Stimulated activated CD4-positive, alpha-beta T cell treated with anti-CD3 and anti-CD28 coated beads, Interleukin-4, amount 100 ng/mL, for 24 hours (primary cell): ENCODE results near the gene SRD5A3.
A peak's percentile ranks its signal among the peaks of the same experiment; 100 is the strongest.

ENCODE experiments used
- DNase-seq: peaks from one replicate; pipeline ENCODE4 v3.0.0-alpha.2; 2020

Gene SRD5A3

DNA sequence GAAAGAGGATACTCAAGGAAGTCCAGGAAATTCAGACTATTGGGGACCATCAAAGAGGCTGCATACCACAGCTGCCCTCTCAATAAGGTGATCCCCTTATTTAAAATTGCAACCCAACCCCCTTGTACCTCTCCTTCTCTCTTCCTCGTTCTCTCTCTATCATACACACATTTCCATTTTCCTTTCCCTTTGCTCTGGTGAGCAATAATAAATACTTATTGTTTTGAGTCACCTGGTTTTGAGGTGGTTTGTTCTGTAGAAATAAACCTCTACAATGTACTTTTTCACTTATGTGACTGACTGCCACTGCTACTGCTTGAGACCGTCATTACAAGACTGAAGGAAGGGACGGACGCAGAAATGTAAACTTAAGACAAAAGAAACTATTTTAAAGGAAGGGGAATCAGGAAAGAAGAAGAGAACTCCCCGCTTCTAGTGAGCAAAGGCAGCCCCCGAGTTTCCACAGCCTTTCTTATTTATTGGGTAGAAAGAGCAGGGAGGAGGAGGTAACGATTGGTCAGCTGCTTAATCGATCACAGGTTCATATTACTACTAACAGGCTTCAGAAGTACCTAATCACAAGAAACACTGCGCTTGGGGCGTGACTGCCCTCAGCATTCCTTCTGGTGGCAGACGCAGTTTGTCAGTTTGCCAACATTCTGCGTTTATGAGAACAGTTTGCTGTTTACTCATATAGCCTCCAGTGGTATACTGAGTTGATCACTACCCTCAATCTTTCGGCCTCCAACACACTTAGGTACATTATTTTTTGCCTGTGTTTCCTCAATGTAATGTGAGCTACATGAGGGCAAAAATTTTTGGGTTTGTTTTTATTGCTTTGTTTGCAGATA, 32.8 kb downstream of the SRD5A3 start:
- no peak for DNase-seq

DNA sequence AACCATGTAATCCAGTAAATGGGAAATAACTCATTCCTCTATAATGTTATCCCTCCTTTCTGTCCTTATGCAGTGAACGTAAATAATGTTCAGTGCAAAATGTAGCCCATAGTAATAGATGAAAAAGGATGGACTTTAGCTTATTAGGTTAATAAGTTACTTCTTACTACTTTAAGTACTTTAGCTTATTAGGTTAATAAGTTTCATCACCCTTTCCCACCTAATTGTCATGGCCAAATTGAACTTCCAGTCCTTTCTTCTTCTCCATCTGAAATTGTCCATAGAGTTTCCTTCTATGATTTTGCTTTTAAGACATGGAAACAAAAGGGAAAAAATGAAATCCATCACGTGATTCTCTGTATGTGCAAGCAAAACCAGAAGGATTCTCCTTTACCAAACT, 34.5 kb downstream of the SRD5A3 start:
- DNase-seq = no peak

DNA sequence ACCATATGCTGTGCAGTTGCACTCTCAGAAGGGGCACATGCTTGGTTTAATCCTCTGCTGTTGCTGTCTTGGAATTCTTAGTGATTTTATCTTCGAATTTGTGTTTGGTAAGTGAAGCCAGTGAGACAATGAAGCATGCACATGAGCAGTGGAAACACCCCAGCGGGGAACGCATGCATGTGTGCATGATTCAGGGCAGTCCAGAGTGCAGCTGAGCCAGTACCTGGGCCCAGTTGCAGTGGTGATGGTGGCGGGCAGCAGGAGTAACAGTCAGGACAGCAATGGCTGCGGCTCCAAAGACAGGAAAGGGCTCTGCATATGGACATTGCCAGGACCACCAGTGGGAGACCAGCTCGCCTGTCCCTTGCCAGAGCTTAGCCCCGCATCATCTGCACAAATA, 35.5 kb downstream of the SRD5A3 start:
- no peak for DNase-seq

DNA sequence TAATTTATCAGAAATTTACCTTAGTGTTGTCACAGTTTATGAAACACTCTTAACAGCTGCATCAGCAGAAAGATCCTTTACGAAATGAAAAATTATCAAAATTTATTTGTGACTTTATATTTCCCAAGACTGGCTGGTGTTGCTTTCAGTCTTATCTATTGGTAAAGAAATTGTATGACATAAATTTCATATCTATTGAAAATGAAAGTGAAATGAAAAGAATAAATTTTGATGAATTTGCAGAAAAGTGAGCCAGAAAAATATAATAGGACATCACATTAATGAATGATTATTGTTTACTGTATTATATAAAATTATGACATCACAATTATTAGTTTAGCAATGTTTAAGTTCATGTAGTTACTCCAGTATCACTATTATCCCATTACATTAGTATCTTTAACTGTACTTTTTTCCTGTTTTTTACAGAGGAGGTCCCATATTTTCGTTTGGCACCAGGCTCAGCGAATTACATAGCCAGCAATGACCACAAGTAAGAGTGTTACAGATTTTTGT, 36.5 kb downstream of the SRD5A3 start:
- DNase-seq = no peak

DNA sequence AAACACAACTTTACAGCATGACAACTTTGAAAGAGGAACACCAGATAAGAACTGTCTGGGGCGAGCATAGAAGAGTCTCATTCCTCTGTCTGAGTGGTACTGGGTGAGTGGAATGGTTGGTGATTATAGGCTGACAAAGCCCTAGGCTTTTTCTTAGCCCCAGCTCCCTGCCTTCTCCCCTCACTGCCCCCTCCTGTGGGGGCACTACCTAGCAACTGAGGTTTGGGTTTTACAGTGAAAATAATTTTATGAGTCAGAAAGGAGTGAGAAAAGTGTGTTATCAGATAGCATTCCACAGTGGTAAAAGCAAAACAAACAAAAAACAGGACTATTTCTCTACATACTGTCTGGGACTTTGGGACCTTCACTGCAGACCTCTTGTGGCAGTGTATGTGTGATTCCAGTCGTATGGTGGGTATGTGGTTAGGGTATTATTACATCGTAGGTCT, 39.2 kb downstream of the SRD5A3 start:
- no peak for DNase-seq

DNA sequence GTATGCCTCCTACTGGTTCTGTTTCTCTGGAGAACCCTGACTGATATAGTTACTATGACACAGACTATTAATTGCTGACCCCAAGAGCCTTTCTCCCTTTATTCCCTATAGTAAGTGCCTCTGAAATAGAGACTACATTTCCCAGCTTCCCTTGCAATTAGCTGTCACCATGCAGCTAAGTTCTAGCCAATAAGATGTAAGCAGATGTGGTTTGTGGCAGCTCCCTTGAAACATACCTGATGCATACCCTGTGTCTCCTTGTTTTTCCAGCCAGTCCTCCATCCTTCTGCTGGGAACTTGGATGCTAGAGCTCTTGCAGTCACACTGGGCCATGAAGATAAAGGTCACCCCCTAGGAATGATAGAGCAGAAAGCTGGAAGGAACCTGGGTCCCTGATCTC, 40.0 kb downstream of the SRD5A3 start:
- DNase-seq = no peak

DNA sequence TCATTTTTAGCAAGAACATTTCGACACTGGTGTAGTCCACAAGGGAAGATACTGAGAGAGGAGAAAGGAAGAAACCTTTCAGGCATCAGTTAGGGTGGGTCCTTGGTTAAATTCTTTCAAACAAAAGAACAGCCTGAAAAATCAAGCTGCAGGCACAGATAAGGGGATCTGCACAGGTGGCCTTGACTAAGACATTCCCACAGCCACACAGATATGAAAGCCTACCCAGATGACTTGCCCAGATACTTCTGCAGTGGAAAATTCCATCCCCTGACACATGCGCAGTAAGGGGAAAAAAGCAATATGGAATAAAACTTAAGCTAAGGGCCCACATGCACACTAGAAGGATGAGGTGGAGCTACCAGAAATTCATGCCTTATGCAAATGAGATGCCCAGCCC, 40.8 kb downstream of the SRD5A3 start:
- no peak for DNase-seq

DNA sequence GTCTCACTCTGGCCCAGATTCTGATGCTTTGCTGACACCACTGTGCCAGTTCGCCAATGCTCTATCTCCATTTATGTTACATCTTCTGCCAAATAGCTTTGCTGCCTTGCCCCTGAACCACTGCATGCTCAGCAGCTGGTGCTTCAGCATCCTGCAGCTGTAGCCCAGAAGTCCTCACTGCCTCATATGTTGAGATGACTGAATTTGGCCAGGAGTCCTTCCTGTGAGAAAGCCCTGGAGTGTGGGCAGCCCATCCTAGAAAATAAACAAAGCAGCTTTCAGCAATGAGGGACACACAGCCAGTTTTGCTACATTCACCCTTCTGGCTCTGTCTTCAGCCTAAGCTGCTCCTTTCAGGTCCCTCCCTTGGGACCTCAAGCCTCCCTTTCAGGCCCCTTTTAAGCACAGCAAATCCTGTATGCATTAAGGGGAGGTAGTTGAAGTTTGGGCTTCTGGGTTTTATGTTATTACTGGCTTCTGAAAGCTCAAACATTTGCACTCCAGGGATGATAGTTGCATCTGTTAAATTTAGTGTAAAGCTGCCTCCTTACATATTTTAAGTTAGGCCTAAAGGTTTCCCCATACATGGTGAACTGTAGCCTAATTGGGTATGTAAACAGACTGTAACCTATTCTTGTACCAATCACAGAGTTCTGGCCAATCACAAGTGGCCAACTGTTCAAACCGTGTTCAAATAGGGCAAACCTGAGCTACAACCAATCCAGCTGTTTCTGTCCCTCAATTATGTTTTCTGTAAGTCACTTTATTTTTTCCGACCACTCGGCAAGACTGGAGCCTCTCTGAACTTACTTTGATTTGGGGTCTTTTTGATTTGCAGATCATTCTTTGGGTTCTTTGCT, 47.6 kb downstream of the SRD5A3 start:
- no peak for DNase-seq

DNA sequence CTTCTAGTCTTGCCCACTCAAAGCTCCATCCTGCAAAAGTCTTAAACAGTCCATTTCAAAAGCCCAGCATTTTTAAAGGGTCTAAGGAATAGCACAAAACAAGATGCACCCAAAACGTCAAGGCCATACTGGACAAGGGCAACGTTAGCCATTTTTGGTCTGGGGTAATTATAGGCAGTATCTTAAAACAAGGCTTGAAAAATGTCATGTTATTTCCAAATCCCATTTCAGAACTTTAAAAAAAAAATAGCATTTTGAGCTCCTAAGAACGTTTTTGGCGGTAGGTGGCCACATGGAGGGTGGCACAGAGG, 49.1 kb downstream of the SRD5A3 start:
- DNase-seq = no peak

DNA sequence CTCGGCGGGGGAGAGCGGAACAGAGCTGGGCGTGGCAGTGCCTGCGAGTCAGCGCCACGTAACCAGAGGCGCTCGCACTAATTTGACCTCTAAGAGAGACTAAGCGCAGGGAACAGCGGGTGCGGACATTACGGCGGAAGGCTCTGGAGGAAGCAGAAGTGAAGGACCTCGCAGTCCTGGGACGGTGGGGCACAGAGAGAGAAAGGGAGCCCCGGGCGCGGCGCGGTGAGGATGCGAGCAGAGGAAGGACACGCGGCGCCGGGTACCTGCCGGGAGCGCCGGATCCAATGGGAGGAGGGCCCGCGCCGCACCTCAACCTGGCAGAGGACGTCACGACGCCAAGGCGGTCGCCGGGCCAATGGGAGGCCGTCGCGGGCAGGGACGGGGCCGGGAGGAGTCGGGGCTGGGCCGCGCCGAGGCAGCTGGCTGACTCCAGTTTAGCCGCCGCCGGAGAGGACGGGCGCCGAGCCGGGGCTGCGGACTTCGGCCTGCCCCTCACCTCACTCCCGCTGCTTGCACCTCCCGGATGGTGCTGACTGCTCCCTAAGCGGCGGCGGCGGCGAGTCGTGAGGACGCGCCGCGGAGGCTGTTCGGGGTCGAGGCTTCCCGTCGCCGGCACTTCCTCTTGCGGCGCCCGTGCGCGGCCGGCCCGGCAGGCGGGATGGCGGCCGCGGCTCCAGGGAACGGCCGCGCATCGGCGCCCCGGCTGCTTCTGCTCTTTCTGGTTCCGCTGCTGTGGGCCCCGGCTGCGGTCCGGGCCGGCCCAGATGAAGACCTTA, 49.7 kb downstream of the SRD5A3 start, which contains the start of gene TMEM165:
TSS of gene TMEM165 (plus strand) at position 429 of the 779 bp plus-strand sequence. CDS start at position 662, 233 bp downstream.
- DNase-seq = peak; percentile 89

DNA sequence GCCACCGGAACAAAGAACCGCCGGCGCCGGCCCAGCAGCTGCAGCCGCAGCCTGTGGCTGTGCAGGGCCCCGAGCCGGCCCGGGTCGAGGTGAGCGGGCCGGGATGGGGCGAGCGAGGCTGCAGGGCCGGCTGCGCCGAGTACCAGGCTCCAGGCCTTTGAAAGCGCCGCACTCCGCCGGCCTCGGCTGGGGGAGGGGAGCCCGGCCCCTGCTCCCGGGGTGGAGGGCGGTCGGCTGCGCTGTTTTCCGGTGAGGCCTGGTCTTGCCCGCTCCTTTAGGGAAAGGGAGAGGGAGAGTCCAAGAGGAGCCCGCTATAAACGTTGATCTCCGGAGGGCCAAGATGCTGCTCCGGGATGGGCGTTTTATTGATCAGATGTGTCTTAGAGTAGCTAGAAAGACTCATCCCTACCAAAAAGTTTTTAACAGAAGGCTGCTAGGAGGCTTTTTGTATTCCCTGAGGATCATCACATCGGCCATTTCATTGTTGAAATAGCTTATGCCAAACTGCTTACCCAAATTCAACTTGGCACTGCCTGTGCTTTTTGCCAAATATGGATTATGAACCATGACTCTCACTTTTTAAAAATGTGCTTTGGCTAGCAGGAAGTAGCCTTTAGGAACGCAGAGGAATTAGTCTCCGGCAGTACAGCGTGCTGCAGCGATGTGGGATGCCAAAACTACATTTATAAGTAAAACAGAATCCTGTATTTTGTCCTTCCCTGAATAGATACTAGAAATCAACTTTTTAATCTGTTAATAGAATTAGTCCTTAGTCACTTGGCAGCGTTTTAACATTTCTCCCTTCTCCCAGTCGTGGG, 50.5 kb downstream of the SRD5A3 start:
- DNase-seq = peak; percentile 30

DNA sequence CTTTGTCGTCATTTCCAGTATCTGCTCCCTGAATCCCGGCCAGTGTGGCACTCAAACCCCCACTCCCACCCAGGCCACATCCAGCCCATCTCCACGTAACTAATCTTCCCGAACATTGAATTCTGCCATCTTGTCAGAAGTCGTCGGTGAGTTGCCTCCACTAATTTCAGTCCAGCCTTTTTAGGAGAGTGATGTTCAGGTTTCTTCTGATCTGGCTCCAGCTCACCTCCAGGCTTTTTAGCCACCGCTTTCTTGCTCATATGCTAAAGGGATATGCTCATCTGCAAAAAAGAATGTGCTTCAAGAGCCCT, 51.0 kb downstream of the SRD5A3 start:
- DNase-seq = no peak

DNA sequence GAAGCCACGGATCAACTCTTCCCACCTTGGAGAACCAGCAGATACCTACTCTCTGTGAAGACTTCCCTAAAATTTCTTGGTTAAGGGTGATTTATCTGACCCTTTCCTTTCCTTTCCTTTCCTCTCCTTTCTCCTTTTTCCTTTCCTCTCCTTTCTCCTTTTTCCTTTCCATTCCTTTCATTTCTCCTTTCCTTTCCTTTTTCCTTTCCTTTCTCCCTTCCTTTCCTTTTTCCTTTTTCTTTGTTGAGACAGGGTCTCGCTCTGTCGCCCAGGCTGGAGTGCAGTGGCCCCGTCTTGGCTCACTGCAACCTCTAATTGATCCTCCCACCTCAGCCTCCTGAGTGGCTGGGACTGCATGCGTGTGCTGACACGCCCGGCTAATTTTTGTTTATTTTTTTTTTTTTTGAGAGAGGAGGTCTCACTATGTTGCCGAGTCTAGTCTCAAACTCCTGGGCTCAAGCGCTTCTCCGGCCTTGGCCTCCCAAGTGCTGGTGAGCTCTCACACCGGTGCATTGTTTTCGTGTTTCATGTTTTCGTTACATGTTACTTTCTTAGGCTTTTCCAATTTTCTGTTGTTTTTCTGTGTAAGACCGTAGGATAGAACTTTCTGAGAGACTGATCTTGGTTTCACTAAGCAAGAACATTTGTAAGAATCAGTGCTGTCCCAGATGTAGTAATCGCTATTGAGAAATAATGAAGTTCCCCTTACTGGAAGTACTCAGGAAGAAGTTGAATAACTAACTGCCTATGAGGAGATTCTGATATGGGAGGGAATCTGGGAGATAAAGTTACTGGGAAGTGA, 51.7 kb downstream of the SRD5A3 start:
- no peak for DNase-seq

DNA sequence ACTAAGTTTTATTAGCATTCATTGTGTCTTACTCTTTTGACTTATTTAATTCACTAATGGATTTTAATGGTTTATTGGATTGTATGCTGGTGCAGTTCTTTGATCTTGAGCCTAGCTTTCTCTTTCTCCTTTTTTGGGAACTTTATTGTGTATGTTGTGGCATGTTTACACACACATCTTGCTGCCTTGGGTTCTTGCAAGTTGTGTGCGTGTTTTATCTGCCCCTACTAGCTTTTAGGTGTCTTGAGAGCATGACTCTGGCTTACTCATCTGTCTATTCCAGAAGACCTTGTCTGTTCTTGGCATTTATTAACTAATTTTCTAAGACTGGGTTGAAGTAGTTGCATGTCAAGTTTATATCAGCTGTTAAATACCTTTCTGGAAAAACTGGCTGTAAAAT, 52.4 kb downstream of the SRD5A3 start:
- no peak for DNase-seq

DNA sequence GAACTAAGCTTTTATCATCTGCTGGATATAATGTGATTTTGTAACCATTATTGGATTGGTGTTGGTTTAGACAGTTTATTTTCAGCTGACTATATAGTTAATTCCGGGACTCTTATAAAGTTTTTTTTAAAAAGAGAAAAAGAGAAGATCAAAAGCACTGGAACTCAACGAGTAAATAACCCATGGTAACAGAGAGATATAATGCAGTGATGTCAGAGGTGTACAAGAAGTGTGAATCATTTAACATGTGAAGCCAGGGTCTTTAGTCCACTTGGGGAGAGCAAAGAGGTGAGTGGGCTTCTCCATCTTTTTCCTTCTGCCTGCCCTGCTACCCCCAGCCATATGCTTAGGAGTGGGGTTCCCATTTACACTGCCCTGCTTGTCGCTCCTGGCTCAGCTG, 52.9 kb downstream of the SRD5A3 start:
- DNase-seq = no peak

DNA sequence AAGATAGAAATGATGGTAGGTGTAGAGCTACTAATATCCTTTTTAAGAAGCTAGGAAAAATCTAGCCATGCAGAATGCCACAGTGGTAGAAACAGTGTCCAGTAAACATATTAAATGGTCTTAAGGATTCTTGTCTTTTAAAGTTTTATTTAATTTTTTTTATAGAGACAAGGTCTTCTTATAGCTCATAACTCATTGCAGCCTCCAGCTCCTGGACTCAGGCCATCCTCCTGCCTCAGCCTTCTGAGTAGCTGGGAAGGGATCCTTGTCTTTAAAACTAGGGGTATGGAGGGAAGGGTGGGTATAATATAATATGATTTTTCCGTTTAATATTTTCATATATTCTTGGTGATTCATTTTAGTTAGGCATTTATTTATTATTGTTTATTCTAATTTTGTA, 53.5 kb downstream of the SRD5A3 start:
- DNase-seq = no peak

DNA sequence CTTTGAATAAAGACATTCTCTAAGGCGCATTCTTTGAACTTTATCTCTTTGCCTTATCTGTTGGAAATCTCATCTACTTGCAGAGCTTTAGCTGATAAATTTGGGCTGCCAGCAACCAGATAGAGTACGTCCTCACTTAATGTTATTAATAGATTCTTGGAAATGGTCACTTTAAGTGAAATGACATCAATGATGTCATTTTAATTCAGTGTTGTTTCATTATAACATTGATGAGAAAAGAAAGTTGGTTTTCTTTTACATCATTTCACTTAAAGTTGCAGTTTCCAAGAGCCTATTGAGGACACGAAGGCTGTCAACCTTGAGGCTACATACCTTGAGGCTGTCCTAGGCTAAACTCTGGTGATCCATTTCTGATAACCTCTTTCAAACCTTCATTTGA, 59.0 kb downstream of the SRD5A3 start:
- no peak for DNase-seq

DNA sequence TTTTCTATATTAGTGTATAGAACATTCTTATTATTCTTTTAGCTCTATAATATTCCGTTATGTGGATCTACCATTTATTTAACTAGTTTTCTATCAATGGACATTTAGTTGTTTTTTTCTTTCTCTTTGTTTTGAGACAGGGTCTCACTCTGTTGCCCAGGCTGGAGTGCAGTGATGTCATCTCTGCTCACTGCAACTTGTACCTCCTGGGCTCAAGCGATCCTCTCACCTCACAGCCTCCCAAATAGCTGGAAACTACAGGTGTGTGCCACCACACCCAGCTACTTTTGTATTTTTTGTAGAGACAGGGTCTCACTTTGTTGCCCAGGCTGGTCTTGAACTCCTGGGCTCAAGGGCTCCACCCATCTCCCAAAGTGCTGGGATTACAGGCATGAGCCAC, 60.5 kb downstream of the SRD5A3 start:
- no peak for DNase-seq

DNA sequence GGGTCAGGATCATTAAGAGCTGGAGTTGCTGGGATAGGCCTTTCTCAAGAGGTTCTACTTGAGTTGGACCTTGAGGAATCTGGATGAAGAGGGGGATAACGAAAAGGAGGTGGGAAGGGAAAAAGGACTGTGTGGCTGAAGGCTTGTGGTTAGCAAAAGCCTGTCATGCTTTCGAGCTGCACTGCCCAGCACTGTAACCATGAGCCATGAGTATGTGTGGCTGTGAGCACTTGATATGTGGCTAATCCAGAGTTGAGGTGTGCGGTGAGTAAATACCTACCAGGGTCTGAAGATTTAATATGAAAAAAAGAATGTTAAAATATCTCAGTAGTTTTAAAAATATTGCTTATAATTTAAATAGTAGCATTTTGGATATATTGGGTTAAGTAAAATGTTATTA, 61.1 kb downstream of the SRD5A3 start:
- DNase-seq = no peak

DNA sequence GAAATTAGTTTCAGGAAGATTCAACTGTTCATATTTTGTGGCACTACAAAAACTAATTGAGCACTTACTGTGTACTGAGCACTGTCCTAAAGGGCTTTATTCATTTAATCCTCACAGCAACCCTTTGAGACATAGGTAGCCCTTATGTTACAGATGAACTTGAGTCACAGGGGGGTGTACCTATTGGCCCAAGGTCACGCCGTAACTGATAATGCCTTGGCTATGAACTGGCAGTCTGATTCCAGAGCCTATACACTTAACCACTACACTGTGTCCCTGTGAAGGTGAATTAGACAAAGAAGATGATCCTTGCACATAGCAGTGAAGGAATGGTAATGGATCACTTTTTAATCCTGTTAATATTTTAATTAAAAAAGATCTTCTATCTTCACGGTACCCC, 61.7 kb downstream of the SRD5A3 start:
- DNase-seq = no peak

DNA sequence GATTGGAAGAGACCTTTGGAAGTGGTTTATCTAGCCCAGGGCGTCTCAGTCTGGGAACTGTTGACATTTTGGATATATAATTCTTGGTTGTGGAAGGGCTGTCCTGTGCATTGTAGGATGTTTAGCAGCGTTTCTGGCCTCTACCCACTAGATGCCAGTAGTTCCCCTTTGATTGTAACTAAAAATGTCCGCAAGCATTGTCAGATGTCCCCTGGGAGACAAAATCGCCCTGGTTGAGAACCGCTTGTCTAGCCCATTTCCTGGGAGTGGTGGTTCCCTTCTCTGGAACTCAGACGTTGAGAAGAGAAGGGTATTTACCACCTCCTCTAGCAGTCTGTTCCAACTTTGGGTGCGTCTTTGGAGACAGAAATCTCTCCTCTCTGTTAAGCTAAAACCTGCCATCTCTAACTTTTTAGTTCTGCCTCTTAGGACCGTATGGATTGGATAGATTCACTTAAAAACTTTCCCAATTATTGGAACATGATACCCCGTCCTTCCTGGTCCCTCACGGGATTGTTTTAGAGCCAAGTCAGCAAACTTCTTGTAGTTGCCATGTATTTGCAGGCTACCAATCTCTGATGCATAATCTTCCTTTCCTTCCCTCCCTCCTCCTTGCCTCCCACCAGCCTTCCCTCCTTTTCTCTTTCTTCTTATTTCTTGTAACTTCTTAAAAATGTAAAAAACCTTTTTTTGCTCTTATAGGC, 63.6 kb downstream of the SRD5A3 start:
- no peak for DNase-seq
